Mucosa of gallbladder (tissue), 1 donor: ENCODE measurements around the gene FCER1A. TPM values are rescaled to one million over a fixed set of nuclear protein-coding genes. Genes with fewer than 3 reads are reported as not detected.
A peak's percentile ranks its signal among the peaks of the same experiment; 100 is the strongest.
"Not testable (repeated sequence)": the region's sequence is repeated elsewhere in the genome, so short reads cannot be mapped to it uniquely, and the experiment has no call there.

Source experiments
- DNase-seq: peaks from one replicate; pipeline ENCODE4 v3.0.0-alpha.2; 2020; ENCODE audit warnings: low spot score
- total RNA-seq: library from RNA; stranded (reverse); gene quantifications from one replicate; pipeline ENCODE4 v1.2.1, GENCODE V29; 2021
- donor health status: DM: no; HTN: no; CAD: no.

FCER1A gene
- total RNA-seq, result 1.1 TPM

DNA sequence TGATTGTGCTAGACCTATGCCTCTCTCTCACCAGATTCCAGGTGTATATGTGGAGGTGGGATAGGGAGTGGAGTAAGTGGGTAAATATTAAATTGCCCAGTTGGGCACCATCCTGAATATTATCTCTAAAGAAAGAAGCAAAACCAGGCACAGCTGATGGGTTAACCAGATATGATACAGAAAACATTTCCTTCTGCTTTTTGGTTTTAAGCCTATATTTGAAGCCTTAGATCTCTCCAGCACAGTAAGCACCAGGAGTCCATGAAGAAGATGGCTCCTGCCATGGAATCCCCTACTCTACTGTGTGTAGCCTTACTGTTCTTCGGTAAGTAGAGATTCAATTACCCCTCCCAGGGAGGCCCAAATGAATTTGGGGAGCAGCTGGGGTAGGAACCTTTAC, at the start of gene FCER1A:
Gene FCER1A (plus strand): TSS at position 242 of the 400 bp plus-strand sequence. CDS start 29 bp downstream, at position 271.
- no peak for DNase-seq

DNA sequence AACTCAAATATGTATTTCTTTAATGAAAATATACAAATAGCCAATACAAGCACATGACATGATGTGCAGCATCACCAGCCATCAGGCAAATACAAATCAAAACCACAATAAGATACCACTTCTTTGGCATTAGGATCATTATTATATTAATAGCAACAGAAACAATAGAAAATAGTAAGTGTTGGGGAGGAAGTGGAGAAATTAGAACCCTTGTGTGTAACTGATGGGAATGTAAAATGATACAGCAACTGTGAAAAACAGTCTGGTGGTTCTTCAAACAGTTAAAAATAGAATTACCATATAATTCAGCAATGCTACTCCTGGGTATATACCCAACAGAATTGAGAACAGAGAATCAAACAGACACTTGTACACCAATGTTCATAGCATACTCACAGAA, 40.8 kb upstream of the FCER1A start:
- DNase-seq, result no peak

DNA sequence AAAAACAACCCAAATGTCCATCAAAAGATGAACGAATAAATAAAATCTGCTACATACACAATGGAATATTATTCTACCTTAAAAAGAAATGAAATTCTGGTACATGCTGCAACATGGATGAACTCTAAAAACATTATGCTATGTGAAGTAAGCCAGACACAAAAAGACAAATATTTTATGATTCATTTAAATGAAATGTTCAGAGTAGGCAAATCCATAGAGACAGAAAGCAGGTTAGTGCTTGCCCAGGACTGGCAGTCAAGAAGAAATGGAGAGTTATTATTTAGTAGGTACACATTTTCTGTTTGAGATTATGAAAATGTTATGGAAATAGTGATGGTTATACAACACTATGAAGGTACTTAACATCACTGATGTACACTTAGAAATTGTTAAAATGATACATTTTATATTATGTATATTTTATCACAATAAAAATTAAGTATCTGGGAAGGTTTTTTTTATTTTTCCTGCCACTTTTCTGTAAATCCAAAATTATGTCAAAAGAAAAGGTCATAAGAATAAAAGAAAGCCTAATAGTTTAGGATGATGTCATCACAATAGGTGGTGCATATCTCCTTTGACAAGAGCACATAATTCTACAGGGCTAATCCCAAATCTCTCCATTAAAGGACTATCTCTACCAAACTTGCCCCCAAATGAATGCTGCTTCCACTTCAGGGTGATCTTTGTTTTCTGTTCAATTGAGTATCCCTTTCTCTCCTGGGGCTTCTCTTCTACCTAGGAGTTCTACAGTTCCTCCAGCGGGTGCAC, 40.2 kb upstream of the FCER1A start:
- no peak for DNase-seq

GRCh38 chr1:159266832-159267231, 35.3 kb upstream of the FCER1A start:
- no peak for DNase-seq

DNA sequence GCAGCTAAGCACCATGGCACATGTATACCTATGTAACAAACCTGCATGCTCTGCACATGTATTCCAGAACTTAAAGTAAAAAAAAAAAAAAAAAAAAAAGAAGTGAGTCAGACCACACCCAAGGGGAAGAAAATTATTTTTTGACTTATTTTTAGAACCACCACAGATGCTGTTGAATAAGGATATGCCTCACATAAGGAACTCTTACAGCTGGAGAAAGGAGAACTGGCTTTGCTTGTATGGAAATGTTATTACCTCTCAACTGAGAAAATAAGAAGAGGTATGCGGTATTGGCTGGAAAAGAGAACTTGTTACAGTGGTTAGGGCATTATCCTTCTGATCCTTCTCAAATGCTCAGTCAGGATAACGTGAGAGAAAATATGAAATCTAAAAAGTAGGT, 27.5 kb upstream of the FCER1A start:
- no peak for DNase-seq

GRCh38 chr1:159275891-159276290, 26.2 kb upstream of the FCER1A start:
- no peak for DNase-seq

- DNase-seq, result no peak
These were observed 22.4 kb upstream of the FCER1A start for GRCh38 chr1:159279773-159280172.

- DNase-seq, result peak; percentile 10
These were observed 20.0 kb upstream of the FCER1A start for GRCh38 chr1:159282118-159282517.

DNA sequence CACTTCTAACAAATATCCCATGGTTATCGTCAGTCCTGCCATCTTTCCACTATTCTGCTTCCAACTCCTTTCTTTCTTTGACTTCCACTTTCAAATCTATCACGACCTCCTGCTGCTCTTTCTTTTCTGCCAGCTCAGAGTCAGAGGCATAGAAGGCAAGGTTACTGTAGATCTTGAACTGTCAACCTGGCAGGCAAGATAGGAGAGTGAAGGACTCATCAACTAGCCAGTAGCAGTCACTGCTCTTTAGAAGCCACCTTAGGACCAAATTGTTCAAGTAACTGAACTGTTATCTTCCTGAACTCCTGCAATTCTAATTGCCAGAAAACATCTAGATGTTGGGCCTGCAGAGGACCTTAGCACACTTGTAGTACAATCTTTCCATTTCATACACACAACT, 13.1 kb upstream of the FCER1A start:
- DNase-seq, result no peak

DNA sequence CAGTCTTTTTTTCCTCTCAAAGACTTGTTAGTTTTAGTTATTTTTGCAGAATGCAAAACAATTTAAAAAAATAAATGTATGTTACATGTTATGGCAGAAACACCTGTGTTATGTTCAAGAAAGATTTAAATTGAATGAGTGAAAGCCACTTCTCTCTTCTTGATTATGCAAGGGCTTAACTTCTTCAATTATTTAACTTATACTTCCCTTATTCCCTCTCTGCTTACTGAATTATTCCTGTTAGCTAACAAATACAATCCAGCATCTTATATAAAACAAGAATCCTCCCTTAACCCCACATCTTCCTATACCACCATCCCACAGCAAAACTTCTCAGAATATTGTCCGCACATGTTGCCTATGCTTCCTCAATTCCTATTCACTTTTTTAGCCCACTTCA, 10.7 kb upstream of the FCER1A start:
- no peak for DNase-seq

DNA sequence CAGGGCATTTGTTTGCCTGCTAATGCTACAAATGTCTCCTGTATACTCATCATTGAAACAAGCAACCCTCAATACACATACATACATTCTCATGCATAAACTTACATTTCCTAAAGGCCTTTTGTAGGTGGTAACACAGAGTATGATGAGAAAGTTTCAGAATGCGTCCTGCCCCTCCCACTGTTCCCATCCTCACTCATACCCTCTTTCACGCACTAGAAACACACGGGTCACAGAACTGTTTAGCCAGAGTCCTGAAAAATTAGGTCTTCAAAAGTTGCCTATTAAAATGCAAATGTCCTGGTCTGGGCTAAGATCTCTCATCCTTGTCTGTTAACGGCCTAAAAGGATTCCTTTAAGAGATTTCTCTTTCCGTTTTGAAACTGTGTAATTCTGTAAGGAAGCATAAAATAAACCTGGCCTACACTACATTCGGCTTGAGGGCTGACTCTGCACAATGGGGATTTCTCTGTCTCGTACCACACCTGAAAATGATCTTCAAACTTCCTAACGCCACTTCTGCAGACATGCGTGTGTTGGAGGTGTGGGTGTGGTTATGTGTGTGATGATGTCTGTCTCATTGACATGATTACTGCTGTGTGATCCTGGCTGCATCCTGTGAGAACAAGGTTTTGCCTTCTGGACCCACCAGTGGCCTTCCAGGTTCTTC, 5.3 kb upstream of the FCER1A start:
- no peak for DNase-seq

- DNase-seq, result no peak
These were observed 2.0 kb upstream of the FCER1A start for GRCh38 chr1:159300146-159300545.

- no peak for DNase-seq
These were observed 5.3 kb downstream of the FCER1A start for GRCh38 chr1:159307346-159308020.

DNA sequence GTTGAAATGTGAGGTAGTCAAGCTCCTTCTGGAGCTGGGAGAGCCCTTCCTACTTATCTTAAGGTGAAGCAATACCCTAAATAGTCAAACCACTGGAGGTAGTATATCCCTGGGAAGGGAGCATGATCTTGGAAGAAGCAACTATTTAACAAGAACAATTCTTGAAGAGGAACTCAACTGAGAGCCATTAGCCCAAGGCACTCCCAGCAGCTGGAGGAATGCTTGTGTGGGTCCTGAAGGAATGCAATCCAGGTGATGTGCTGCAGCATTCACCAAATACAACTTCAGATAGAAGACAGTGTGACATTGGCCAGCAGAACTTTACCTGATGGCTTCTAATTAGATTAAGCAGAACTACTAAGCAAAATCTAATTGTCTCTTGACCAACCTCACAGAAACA, 9.5 kb downstream of the FCER1A start:
- no peak for DNase-seq

- no peak for DNase-seq
These were observed 13.2 kb downstream of the FCER1A start for GRCh38 chr1:159315381-159315780.

GRCh38 chr1:159318784-159319551, 16.8 kb downstream of the FCER1A start:
- no peak for DNase-seq

- DNase-seq, result no peak
These were observed 32.7 kb downstream of the FCER1A start for GRCh38 chr1:159334797-159335196.

GRCh38 chr1:159338018-159338417, 35.9 kb downstream of the FCER1A start:
- DNase-seq, result no peak

DNA sequence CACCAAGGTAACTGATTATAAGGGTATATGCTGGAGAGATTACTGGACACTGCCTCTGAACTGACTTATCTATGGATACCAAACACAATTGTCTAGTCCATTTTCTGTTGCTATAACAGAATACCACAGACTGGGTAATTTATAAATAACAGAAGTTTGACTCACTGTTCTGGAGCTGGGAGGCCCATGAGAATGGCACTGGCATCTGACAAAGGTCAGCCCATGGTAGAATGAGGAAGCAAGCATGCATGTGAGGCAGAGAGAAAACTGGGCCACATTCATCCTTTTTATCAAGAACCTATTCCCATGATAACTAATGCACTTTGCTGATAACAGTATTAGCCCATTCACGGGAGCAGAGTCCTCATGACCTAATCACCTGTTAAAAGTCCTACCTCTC, 37.4 kb downstream of the FCER1A start:
- DNase-seq, result peak; percentile 29

DNA sequence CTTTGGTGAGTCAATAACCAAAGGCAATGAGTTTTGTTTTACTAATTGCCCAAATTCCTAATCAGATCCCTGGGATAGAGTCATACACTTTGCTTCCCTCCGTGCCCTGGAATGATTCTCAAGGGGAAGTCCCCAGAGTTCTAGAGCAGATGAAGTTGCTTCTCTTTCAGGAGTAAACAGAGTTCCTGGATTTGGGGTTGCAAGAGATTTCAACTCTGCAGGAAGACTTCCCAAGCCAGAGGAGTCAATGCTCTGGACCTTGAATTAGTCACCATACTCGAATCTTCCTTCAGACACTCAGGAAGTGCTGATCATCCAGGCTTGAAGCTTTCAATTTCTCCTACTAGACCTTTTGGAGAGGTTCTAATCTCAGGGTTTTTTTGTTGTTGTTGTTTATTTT, 39.6 kb downstream of the FCER1A start:
- DNase-seq, result no peak

DNA sequence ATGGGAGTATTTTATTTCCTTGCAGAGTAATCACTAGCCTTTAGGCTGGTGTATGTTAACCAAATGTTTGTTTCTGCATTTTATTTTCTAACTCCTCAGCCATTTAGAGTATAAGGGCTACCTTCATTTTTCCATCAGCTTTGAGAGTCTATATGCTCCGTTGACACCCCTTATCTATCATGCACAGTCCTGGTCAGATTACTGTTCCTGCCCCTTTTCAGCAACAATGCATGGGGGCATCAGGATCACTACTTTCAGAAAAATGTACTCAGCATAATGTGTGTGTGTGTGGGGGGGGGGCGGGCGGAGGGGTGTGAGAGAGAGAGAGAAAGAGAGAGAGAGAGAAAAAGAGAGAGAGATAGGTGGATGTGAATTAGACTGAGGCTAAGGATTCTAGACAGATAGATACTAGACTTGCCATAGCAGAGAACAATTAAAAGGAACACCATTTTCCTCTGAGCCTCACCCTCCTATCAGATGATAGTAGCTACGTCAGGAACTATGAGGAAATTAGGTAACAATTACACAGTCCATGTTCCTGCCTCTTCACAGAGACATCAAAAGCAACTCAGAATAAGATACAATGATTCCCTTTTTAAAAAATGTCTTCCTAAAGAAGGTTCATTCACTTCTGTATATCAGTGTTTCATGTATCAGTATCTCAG, 40.8 kb downstream of the FCER1A start:
- DNase-seq, result no peak

DNA sequence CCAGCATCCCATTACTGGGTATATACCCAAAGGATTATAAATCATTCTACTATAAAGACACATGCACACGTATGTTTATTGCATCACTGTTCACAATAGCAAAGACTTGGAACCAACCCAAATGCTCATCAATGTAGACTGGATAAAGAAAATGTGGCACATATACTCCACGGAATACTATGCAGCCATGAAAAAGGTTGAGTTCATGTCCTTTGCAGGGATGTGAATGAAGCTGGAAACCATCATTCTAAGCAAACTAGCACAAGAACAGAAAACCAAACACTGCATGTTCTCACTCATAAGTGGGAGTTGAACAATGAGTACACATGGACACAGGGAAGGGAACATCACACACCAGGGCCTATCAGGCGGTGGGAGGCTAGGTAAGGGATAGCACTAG, 47.2 kb downstream of the FCER1A start:
- not testable (repeated sequence) for DNase-seq
